Measurements from ENCODE around the gene ARL13A.
"Not testable (repeated sequence)": the region's sequence is repeated elsewhere in the genome, so short reads cannot be mapped to it uniquely, and the experiment has no call there.

The ARL13A gene

DNA sequence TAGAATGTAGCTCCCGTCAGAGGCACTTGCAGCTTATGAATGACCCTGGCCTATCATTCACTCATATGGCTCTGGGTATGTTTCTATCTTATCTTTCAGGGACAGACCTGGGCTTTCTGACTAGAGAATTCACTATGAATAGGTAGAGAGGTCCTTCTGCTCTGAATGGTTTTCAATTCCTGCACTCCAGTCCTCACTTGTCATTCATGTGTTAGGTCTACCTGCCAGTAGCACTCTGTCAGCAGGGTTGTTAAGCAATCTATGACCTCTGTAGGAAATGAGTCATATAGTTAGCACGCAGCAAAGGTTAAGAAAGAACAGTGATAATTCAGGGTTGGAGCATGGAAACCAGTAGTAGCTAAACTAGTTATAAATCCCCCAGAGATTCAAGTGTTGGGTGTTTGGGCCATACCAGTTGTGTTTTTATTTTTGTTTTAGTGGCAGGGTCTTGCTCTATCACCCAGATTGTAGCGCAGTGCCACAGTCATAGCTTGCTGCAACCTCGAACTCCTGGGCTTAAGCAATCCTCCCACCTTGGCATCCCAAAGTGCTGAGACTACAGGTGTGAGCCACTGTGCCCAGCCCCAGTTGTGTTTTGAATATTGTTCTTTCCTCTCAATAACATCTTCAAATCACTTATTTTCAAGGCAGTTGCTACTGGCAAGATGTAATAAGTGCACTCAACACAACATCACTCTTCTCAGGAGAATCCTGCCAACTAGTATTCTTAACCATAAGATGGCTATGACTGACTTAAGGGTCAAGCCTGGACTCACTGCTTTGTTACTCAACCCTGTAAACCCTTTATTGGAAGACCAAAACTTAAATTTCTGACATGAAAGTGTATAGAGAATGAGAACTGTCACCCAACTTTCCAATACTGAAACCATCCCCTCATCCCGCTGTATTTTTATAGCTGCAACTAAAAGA, 25.1 kb downstream of the ARL13A start:
- DNase-seq = peak; percentile 1

- DNase-seq = peak; percentile 21
These were observed 26.0 kb downstream of the ARL13A start for GRCh38 chrX:100995469-100995868.

DNA sequence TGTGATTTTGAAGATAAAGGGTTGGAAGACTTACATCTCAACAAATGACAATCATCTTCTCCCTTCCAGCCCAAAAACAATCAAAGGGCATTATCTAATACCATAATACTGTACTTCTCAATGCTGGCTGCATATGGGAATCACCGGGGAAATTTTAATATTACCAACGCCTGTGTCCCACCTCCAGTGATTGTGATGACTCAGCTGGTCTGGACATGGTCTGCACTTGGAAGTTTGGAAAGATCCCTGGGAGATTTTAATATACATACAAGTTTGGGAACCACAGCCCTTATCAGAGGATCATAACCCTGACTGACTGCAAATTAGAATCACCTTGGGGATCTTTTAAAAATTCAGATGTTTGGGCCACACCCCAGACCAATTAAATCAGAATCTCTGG, 29.9 kb downstream of the ARL13A start:
- DNase-seq = no peak

GRCh38 chrX:101009090-101009489, 39.6 kb downstream of the ARL13A start:
- no peak for DNase-seq

GRCh38 chrX:101012031-101012430, 42.5 kb downstream of the ARL13A start:
- not testable (repeated sequence) for DNase-seq

DNA sequence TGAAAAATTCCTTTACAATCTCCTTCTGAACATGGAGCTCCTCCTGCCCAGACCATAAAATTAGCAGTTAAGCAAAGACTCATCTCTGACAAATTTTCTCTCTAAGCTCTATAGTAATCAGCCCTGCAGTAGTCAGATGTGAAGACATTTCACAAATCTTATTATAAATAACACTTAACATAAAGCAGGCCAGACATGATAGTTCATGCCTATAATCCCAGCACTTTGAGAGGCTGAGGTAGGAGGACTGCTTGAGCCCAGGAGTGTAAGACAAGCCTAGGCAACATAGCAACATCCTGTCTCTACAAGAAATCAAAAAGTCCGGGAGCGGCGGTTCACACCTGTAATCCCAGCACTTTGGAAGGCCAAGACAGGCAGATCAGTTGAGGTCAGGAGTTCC, 52.5 kb downstream of the ARL13A start:
- DNase-seq = no peak

DNA sequence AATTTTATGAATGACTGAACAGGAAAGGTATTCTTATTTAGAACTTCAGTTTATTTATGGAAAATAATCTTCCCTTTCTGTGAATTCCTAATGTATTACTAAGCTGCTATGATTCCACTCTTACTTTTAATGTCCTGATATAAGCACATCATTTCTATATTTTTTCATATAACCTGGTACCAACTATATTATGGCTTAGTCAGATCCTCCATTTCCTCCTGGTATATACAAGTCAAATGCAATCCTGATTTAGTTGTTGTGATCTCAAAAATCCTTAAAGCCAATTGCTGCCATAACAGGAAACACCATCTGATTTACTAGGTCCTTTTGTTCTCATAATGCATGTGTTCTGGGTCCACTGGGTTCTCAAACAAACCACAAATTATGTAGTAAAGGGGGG, 55.6 kb downstream of the ARL13A start:
- DNase-seq = no peak

DNA sequence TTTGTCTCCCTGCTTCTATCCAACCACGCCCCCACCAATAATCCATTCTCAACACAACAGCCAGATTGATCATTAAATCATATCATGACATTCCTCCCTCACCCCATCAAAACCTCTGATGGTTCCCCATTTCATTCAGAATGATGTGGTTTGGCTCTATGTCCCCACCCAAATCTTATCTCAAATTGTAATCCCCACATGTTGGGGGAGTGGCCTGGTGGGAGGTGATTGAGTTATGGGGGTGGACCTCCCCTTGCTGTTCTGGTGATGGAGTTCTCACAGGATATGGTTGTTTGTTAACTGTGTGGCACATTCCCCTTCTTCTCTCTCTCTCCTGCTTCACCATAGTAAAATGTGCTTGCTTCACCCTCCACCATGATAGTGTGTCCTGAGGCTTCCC, 59.1 kb downstream of the ARL13A start:
- no peak for DNase-seq

DNA sequence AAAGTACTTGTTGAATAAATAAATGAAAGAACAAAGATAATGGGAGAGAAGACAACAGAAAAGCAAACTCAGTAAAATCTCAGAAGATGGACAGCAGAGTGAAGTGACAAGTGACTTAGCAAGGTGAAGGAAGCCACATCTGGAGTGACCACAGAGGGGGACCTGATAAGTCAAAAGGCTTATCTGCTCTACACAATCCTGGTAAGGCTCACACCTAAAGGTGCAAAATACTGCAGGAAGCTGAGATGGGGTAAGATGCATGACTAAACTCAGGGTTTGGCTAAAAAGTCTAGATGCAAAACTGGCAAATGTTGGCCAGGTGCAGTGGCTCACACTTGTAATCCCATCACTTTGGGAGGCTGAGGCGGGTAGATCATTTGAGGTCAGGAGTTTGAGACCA, 60.2 kb downstream of the ARL13A start:
- no peak for DNase-seq

DNA sequence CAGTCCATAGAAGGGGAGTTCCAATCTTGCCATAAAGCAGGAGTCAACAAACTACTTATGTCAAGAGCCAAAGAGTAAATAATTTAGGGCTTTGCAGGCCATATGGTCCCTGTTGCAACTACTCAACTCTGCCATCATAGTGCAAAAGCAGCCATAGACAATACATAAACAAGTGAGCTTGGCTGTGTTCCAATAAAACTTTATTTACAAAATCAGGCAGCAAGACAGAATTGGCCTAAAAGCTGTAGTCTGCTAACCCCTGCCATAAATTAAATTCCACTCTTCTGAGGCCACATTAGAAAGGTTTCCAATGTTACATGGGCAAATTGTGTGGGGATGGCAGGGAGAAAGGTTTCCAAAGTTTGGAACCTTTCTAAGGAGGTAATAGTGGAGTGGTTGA, 67.7 kb downstream of the ARL13A start:
- no peak for DNase-seq

GRCh38 chrX:101040197-101040596, 70.7 kb downstream of the ARL13A start:
- DNase-seq = no peak

All from activated naive CD4-positive, alpha-beta T cell treated with Interleukin-2 at 50 U/mL for 16 hours (primary cell).